DND-41 (cell line): Measurements from ENCODE around the gene ZC3H13.

Experiments
- ATAC-seq: fragments of 200-7000 bp; cut with Tn5 transposase; 3 replicates; pipeline ENCODE4 v1.9.1; 2021; ENCODE audit warnings: low read depth; ENCODE audit not compliant: insufficient read depth
- DNase-seq: peaks from one replicate; pipeline ENCODE4 v3.0.0-alpha.2; 2020
- H2AFZ ChIP-seq: 2 replicates; pipeline ENCODE4 v1.6.0; 2012; ENCODE audit warnings: low read depth, low read length
- H3K27ac ChIP-seq: 2 replicates; pipeline ENCODE4 v1.5.1; 2012; ENCODE audit warnings: low read length, inconsistent platforms
- H3K27me3 ChIP-seq: fragments of 200-600 bp; sonication (generic); 2 replicates; pipeline ENCODE4 v1.6.0; 2012; ENCODE audit warnings: low read length, mild to moderate bottlenecking, inconsistent platforms; ENCODE audit not compliant: insufficient read depth, poor library complexity
- H3K36me3 ChIP-seq: 2 replicates; pipeline ENCODE4 v1.5.1; 2012; ENCODE audit warnings: low read length, inconsistent platforms; ENCODE audit not compliant: insufficient read depth
- H3K4me1 ChIP-seq: 2 replicates; pipeline ENCODE4 v1.5.1; 2012; ENCODE audit warnings: mild to moderate bottlenecking, low read length; ENCODE audit not compliant: insufficient read depth
- H3K4me2 ChIP-seq: 2 replicates; pipeline ENCODE4 v1.6.0; 2012; ENCODE audit warnings: mild to moderate bottlenecking, moderate library complexity, low read length, inconsistent platforms; ENCODE audit not compliant: insufficient read depth
- H3K4me3 ChIP-seq, 2 experiments: fragments of 200-600 bp in 1 of 2; shearing (Covaris generic) in 1 of 2; 2 replicates each; pipeline ENCODE4 v1.5.1; 2012 to 2016; ENCODE audit warnings: inconsistent platforms in 2 of 2, low read length in 2 of 2, mild to moderate bottlenecking in 2 of 2, low read depth in 1 of 2, moderate library complexity in 1 of 2
- H3K79me2 ChIP-seq: 2 replicates; pipeline ENCODE4 v1.6.0; 2012; ENCODE audit warnings: low read length, inconsistent platforms; ENCODE audit not compliant: insufficient read depth
- H3K9ac ChIP-seq: 2 replicates; pipeline ENCODE4 v1.6.0; 2012; ENCODE audit warnings: low read depth, mild to moderate bottlenecking, inconsistent platforms, low read length, moderate library complexity
- H3K9me3 ChIP-seq: 2 replicates; pipeline ENCODE4 v1.5.1; 2012; ENCODE audit warnings: low read length, moderate library complexity, mild to moderate bottlenecking, inconsistent platforms; ENCODE audit not compliant: insufficient read depth, severe bottlenecking
- H4K20me1 ChIP-seq: 2 replicates; pipeline ENCODE4 v1.6.0; 2012; ENCODE audit warnings: low read length; ENCODE audit not compliant: insufficient read depth
- EZH2 ChIP-seq: IDR thresholded peaks from 3 replicates; pipeline ENCODE4 v1.6.1; 2012; ENCODE audit warnings: borderline replicate concordance, low read depth, mild to moderate bottlenecking, moderate library complexity, low read length, inconsistent platforms; ENCODE audit not compliant: severe bottlenecking
- TF ChIP-seq, protein P1 (sequence below): IDR thresholded peaks from 2 replicates; pipeline ENCODE4 v1.5.1; 2012; ENCODE audit warnings: borderline replicate concordance, low read length, moderate library complexity, mild to moderate bottlenecking; ENCODE audit not compliant: poor library complexity, severe bottlenecking; ENCODE audit errors: extremely low read depth

The ZC3H13 gene

DNA sequence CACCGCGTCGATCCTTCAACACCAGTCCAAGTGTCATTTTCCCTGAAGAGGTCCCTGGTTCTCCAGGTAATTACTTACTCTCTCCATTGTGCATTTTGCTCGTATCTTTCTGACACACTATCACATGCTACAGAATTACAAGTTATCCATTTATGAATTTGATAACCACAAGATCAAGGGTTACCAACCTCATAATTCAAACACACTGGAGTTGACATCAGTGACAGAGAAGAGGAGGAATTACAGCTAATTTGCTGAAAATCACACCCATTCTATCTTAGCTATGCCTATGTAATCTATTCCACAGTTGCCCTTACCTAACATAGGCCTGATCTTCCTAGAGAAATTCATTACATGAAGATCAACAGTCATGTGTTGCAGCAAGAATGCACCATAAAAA lies 14.2 kb downstream of the ZC3H13 start:
- Histone ChIP-seq H3K4me3 (no peak overlapping the region), H4K20me1 (0 out of 2 replicates have a peak, but pooled peaks cover 3% of the 10 kb centered on the region), H3K9me3 (no peaks in the 10 kb centered on the region), H3K9ac (no peak overlapping the region), H3K4me2 (no peak overlapping the region), H3K36me3 (peaks cover 55% of the 10 kb centered on the region), H3K27me3 (no peaks in the 10 kb centered on the region), H2AFZ (no peak overlapping the region), H3K4me1 (no peaks in the 10 kb centered on the region), H3K27ac (no peak overlapping the region), H3K79me2 (peaks cover 73% of the 10 kb centered on the region)
- TF ChIP-seq, protein P1, sequence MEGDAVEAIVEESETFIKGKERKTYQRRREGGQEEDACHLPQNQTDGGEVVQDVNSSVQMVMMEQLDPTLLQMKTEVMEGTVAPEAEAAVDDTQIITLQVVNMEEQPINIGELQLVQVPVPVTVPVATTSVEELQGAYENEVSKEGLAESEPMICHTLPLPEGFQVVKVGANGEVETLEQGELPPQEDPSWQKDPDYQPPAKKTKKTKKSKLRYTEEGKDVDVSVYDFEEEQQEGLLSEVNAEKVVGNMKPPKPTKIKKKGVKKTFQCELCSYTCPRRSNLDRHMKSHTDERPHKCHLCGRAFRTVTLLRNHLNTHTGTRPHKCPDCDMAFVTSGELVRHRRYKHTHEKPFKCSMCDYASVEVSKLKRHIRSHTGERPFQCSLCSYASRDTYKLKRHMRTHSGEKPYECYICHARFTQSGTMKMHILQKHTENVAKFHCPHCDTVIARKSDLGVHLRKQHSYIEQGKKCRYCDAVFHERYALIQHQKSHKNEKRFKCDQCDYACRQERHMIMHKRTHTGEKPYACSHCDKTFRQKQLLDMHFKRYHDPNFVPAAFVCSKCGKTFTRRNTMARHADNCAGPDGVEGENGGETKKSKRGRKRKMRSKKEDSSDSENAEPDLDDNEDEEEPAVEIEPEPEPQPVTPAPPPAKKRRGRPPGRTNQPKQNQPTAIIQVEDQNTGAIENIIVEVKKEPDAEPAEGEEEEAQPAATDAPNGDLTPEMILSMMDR = no peak
- TF ChIP-seq EZH2 = no peak
- DNase-seq = no peak
- ATAC-seq = no peak

DNA sequence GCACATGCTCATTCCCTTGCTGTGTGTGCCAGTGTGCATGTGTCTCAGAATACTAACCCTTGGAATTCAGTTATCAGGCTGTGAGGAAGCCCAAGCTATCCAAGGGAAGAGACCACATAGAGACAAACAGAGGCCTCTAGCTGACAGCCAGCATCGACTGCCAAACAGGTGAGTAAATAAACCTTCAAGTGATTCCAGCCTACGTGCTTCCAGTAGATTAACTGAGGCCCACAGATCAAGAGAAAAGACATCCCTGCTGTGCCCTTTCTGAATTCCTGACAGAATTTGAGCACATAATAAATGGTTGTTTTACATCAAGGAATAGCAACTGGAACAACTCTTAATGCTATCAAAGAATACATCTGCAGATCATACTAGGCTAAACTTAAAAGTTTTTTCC lies 17.5 kb downstream of the ZC3H13 start:
- ATAC-seq (no peak), DNase-seq (no peak)
- no peak overlapping the region for H3K27ac ChIP-seq
- H3K79me2 ChIP-seq = peaks cover 73% of the 10 kb centered on the region
- TF ChIP-seq, protein P1 = no peak
- no peak for TF ChIP-seq EZH2
- peaks cover 4% of the 10 kb centered on the region for H3K9me3 ChIP-seq
- no peak overlapping the region for H3K4me2 ChIP-seq
- no peaks in the 10 kb centered on the region for H3K4me1 ChIP-seq
- H3K36me3 ChIP-seq = peaks cover 49% of the 10 kb centered on the region
- no peak overlapping the region for H2AFZ ChIP-seq
- no peak overlapping the region for H3K4me3 ChIP-seq
- no peaks in the 10 kb centered on the region for H4K20me1 ChIP-seq
- H3K9ac ChIP-seq = no peak overlapping the region
- H3K27me3 ChIP-seq = no peaks in the 10 kb centered on the region

DNA sequence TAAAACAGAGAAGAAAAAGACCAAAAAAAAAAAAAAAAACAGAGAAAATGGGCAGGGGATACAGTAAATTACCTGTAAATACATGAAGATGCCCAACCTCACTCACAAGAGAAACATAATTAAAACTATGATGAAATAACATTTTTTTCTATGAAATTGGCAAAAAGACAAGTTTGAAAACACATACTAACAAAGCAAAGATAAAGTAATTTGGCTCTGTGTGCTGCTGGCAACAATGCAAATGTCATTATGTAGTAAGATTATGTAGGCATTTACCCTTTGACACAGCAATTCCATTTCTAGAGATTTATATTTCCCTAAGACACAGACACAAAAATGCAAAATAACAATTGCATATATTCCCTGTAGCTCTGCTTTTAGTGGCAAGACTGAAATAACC lies 20.2 kb downstream of the ZC3H13 start:
- no peak overlapping the region for H3K9ac ChIP-seq
- no peaks in the 10 kb centered on the region; the same call in 1 of the 2 replicates for H4K20me1 ChIP-seq
- H3K9me3 ChIP-seq = peaks cover 4% of the 10 kb centered on the region
- ATAC-seq (no peak), DNase-seq (no peak)
- H3K4me2 ChIP-seq = no peak overlapping the region
- no peak overlapping the region for H3K27ac ChIP-seq
- H3K27me3 ChIP-seq = no peaks in the 10 kb centered on the region
- no peak for TF ChIP-seq EZH2
- TF ChIP-seq, protein P1 = no peak
- H3K79me2 ChIP-seq = peaks cover 73% of the 10 kb centered on the region
- H3K36me3 ChIP-seq = peaks cover 26% of the 10 kb centered on the region; the same call in 1 of the 2 replicates
- no peak overlapping the region for H2AFZ ChIP-seq
- no peak overlapping the region for H3K4me3 ChIP-seq
- H3K4me1 ChIP-seq = no peaks in the 10 kb centered on the region
